Spleen (tissue), 11 donors: ENCODE results near the gene CHST6. TPM values are rescaled to one million over a fixed set of nuclear protein-coding genes. Genes with fewer than 3 reads are reported as not detected.
A peak's percentile ranks its signal among the peaks of the same experiment; 100 is the strongest.
"Not testable (repeated sequence)": the region's sequence is repeated elsewhere in the genome, so short reads cannot be mapped to it uniquely, and the experiment has no call there.

Experiments
- DNase-seq: peaks from one replicate; pipeline ENCODE4 v3.0.0-alpha.2; 2020
- H3K27ac ChIP-seq, 8 donors: fragments of 200-600 bp; sonication (generic) in 7 of 8; 1 replicate in 4 of 8; 2 replicates in 4 of 8; pipeline versions ENCODE4 v1.5.0 to v1.8.0; 2016 to 2021; ENCODE audit warnings: inconsistent platforms in 4 of 8, mild to moderate bottlenecking in 4 of 8, moderate library complexity in 1 of 8
- H3K27me3 ChIP-seq, 7 donors: fragments of 200-600 bp; sonication (generic) in 6 of 7; replicated peaks in 1 of 7; 1 replicate in 4 of 7; 2 replicates in 3 of 7; pipeline versions ENCODE4 v1.5.0 to v1.8.0; 2016 to 2021; ENCODE audit warnings: inconsistent platforms in 3 of 7, mild to moderate bottlenecking in 1 of 7
- H3K36me3 ChIP-seq, 6 donors: fragments of 200-600 bp; sonication (generic) in 5 of 6; 1 replicate in 4 of 6; 2 replicates in 2 of 6; pipeline versions ENCODE4 v1.5.0 to v1.8.0; 2016 to 2021; ENCODE audit warnings: inconsistent platforms in 2 of 6
- H3K4me1 ChIP-seq, 6 donors: fragments of 200-600 bp; sonication (generic) in 5 of 6; 1 replicate in 3 of 6; 2 replicates in 3 of 6; pipeline versions ENCODE4 v1.5.0 to v1.8.0; 2016 to 2021; ENCODE audit warnings: inconsistent platforms in 3 of 6
- H3K4me3 ChIP-seq, 8 donors: fragments of 200-600 bp; sonication (generic) in 7 of 8; 1 replicate in 4 of 8; 2 replicates in 4 of 8; pipeline versions ENCODE4 v1.5.0 to v1.8.0; 2016 to 2021; ENCODE audit warnings: inconsistent platforms in 4 of 8, mild to moderate bottlenecking in 4 of 8, moderate library complexity in 2 of 8
- H3K9me3 ChIP-seq, 8 donors: fragments of 200-600 bp; sonication (generic) in 7 of 8; 1 replicate in 4 of 8; 2 replicates in 4 of 8; pipeline versions ENCODE4 v1.5.0 to v1.8.0; 2016 to 2021; ENCODE audit warnings: inconsistent platforms in 4 of 8
- CTCF ChIP-seq, 11 experiments: fragments of 200-600 bp in 7 of 11; fragments of 450-650 bp in 4 of 11; sonication (generic) in 4 of 11; IDR thresholded peaks in 8 of 11; conservative IDR thresholded peaks in 3 of 11; 1 replicate in 7 of 11; 2 replicates in 4 of 11; pipeline versions ENCODE4 v1.4.0 to v1.8.0; 2016 to 2021; ENCODE audit warnings: antibody characterized with exemption in 11 of 11, inconsistent platforms in 4 of 11, mild to moderate bottlenecking in 1 of 11
- POLR2A ChIP-seq, 3 donors: fragments of 450-650 bp; IDR thresholded peaks; one replicate each; pipeline ENCODE4 v1.5.1; 2017; ENCODE audit warnings: antibody characterized with exemption in 3 of 3, mild to moderate bottlenecking in 1 of 3
- POLR2AphosphoS5 ChIP-seq, 3 donors: sonication (generic); formaldehyde crosslinking; IDR thresholded peaks; one replicate each; pipeline ENCODE4 v1.5.1; 2017; ENCODE audit warnings: antibody characterized with exemption in 3 of 3
- whole genome bisulfite sequencing, 5 donors: extraction: QIAGEN DNeasy Blood & Tissue Kit in 3 of 5; methylation state at CpG; one replicate each; pipeline versions ENCODE4 v1.1.5 to v1.1.7; 2013 to 2018; 5-methylcytosine and 5-hydroxymethylcytosine counted together
- intact Hi-C: fragments of 100-400 bp; cut with DNase I; formaldehyde crosslinking; loops from one replicate; pipeline ENCODE4 v1.15.0; 2023; ENCODE audit warnings: low total_unique reads
- polyA plus RNA-seq, 3 donors: library from polyadenylated mRNA; stranded (reverse); fragments of 200-250 nt; gene quantifications; one replicate each; pipeline ENCODE4 v1.2.1, GENCODE V29; 2013
- total RNA-seq, 7 donors: library from RNA; depleted of rRNA in 3 of 7; stranded (reverse); fragments of >200 nt in 3 of 7; fragmentation: NEBNext Ultra II Directional in 4 of 7; extraction: Animal tissue kit (Norgen Biotek cat#: 25700) in 4 of 7; gene quantifications; one replicate each; pipeline versions ENCODE4 v1.1.0 to v1.2.1, GENCODE V29; 2016 to 2021
- donor health status: healthy with polysubstance abuse.
- donor health status: DM: no; HTN: no; CAD: no; lungs with moderate emphysema.
- donor health status: DM: no; HTN: no; CAD: no.
- donor health status: Bipolar disorder and iron deficiency.
- donor health status: healthy.
- donor health status: DM: no; HTN: no; CAD: no.
- donor health status: DM: yes; HTN: yes; CAD: no.

Gene CHST6
- total and polyA plus RNA-seq, 10 donors: under 0.01 to 0.66 (median 0.19) TPM; not detected in 1

GRCh38 chr16:75506574-75506973 is 11.3 kb upstream of the CHST6 start:
- TF ChIP-seq POLR2A (IDR thresholded peaks at IDR 0.05): no peak
- TF ChIP-seq POLR2AphosphoS5 (IDR thresholded peaks at IDR 0.05): peak in 1 of 3 donors; percentile 31
- WGBS, 5 donors: 10 to 47% (median 38%) methylated on average over 7 of the region's 7 CpGs
- DNase-seq: no peak
- no peaks in the 10 kb centered on the region for H3K9me3 ChIP-seq
- no peaks in the 10 kb centered on the region for H3K36me3 ChIP-seq
- H3K4me3 ChIP-seq: no peak overlapping the region
- H3K27me3 ChIP-seq: peaks cover 0 to 6% (median 0%) of the 10 kb centered on the region in 7 donors
- H3K27ac ChIP-seq: peak overlapping the region in 4 of 8 donors; percentile 25 to 56 (median 35)
- intact Hi-C loops: no loop called here
- peaks cover 0 to 13% (median 4%) of the 10 kb centered on the region in 6 donors for H3K4me1 ChIP-seq

- peak overlapping the region in 4 of 8 donors; percentile 25 to 56 (median 35) for H3K27ac ChIP-seq
- peaks cover 0 to 13% (median 4%) of the 10 kb centered on the region in 6 donors for H3K4me1 ChIP-seq
- 66 to 79% (median 71%) methylated on average over 3 of the region's 3 CpGs for WGBS, 5 donors
- TF ChIP-seq CTCF (IDR thresholded peaks at IDR 0.05 in 8 of 11, conservative IDR thresholded peaks at IDR 0.05 in 3 of 11): no peak
- no peak for TF ChIP-seq POLR2AphosphoS5 (IDR thresholded peaks at IDR 0.05)
- no peak for TF ChIP-seq POLR2A (IDR thresholded peaks at IDR 0.05)
- intact Hi-C loops: no loop called here
- no peak for DNase-seq
- no peaks in the 10 kb centered on the region for H3K9me3 ChIP-seq
- peaks cover 0 to 6% (median 0%) of the 10 kb centered on the region in 7 donors for H3K27me3 ChIP-seq
- no peaks in the 10 kb centered on the region for H3K36me3 ChIP-seq
- no peak overlapping the region for H3K4me3 ChIP-seq
These were observed 10.9 kb upstream of the CHST6 start for GRCh38 chr16:75506107-75506506.

GRCh38 chr16:75503801-75504200 is 8.6 kb upstream of the CHST6 start:
- Histone ChIP-seq H3K27me3 (peaks cover 0 to 4% (median 0%) of the 10 kb centered on the region in 7 donors), H3K4me3 (no peak overlapping the region), H3K36me3 (no peaks in the 10 kb centered on the region), H3K27ac (no peak overlapping the region), H3K9me3 (no peaks in the 10 kb centered on the region), H3K4me1 (peaks cover 0 to 13% (median 4%) of the 10 kb centered on the region in 6 donors)
- DNase-seq: no peak
- 88 to 95% (median 91%) methylated on average over 1 of the region's 1 CpG for WGBS, 5 donors
- no peak for TF ChIP-seq POLR2A (IDR thresholded peaks at IDR 0.05)
- no peak for TF ChIP-seq CTCF (IDR thresholded peaks at IDR 0.05 in 8 of 11, conservative IDR thresholded peaks at IDR 0.05 in 3 of 11)
- TF ChIP-seq POLR2AphosphoS5 (IDR thresholded peaks at IDR 0.05): no peak
- intact Hi-C loops: no loop called here

- Histone ChIP-seq H3K27ac (no peak overlapping the region), H3K36me3 (no peaks in the 10 kb centered on the region), H3K27me3 (peaks cover 0 to 5% (median 0%) of the 10 kb centered on the region in 7 donors), H3K4me1 (peaks cover 0 to 18% (median 4%) of the 10 kb centered on the region in 6 donors), H3K9me3 (no peaks in the 10 kb centered on the region), H3K4me3 (no peak overlapping the region)
- TF ChIP-seq POLR2A (IDR thresholded peaks at IDR 0.05) (no peak), CTCF (IDR thresholded peaks at IDR 0.05 in 8 of 11, conservative IDR thresholded peaks at IDR 0.05 in 3 of 11) (no peak), POLR2AphosphoS5 (IDR thresholded peaks at IDR 0.05) (no peak)
- intact Hi-C loops: no loop called here
- DNase-seq: no peak
- WGBS, 5 donors: 87 to 93% (median 92%) methylated on average over 4 of the region's 4 CpGs
These were observed 7.8 kb upstream of the CHST6 start for GRCh38 chr16:75502916-75503605.

- H3K9me3 ChIP-seq, H3K4me3 ChIP-seq, intact Hi-C loops, H3K36me3 ChIP-seq, H3K27ac ChIP-seq, H3K27me3 ChIP-seq, DNase-seq: not testable (repeated sequence)
- WGBS, 5 donors: 61 to 75% (median 69%) methylated on average over 6 of the region's 6 CpGs
- H3K4me1 ChIP-seq: peaks cover 0 to 17% (median 3%) of the 10 kb centered on the region in 6 donors
These were observed 6.6 kb upstream of the CHST6 start for GRCh38 chr16:75501820-75502219.
